ENCODE measurements around the gene SIPA1.
"Not testable (repeated sequence)": the region's sequence is repeated elsewhere in the genome, so short reads cannot be mapped to it uniquely, and the experiment has no call there.

SIPA1 gene

GRCh38 chr11:65654375-65655349, 16.8 kb downstream of the SIPA1 start:
- no peak for DNase-seq (ENCODE audit: low read depth)
- TF ChIP-seq CTCF (IDR thresholded peaks at IDR 0.05; ENCODE audit: control insufficient read depth, extremely low read depth, insufficient read depth): no peak
- H3K4me3 ChIP-seq (ENCODE audit: low read depth, low read length): no peak overlapping the region

GRCh38 chr11:65655570-65656332, 17.9 kb downstream of the SIPA1 start:
- no peak overlapping the region for H3K4me3 ChIP-seq (ENCODE audit: low read depth, low read length)
- no peak for DNase-seq (ENCODE audit: low read depth)
- TF ChIP-seq CTCF (IDR thresholded peaks at IDR 0.05; ENCODE audit: control insufficient read depth, extremely low read depth, insufficient read depth): no peak

GRCh38 chr11:65657426-65657825, 19.5 kb downstream of the SIPA1 start:
- H3K4me3 ChIP-seq (ENCODE audit: low read depth, low read length): no peak overlapping the region
- no peak for DNase-seq (ENCODE audit: low read depth)
- no peak for TF ChIP-seq CTCF (IDR thresholded peaks at IDR 0.05; ENCODE audit: control insufficient read depth, extremely low read depth, insufficient read depth)

- no peak for TF ChIP-seq CTCF (IDR thresholded peaks at IDR 0.05; ENCODE audit: control insufficient read depth, extremely low read depth, insufficient read depth)
- no peak for DNase-seq (ENCODE audit: low read depth)
- H3K4me3 ChIP-seq (ENCODE audit: low read depth, low read length): no peak overlapping the region
These were observed 20.5 kb downstream of the SIPA1 start for GRCh38 chr11:65658174-65659021.

GRCh38 chr11:65660038-65660437, 22.1 kb downstream of the SIPA1 start:
- DNase-seq (ENCODE audit: low read depth): no peak
- TF ChIP-seq CTCF (IDR thresholded peaks at IDR 0.05; ENCODE audit: control insufficient read depth, extremely low read depth, insufficient read depth): no peak
- H3K4me3 ChIP-seq (ENCODE audit: low read depth, low read length): no peak overlapping the region

GRCh38 chr11:65660908-65661307, 23.0 kb downstream of the SIPA1 start:
- not testable (repeated sequence) for H3K4me3 ChIP-seq (ENCODE audit: low read depth, low read length); DNase-seq (ENCODE audit: low read depth)
